Neutrophil (primary cell): ENCODE measurements around the gene SETD5.

Experiments used
- H3K27ac ChIP-seq: fragments of 200-600 bp; sonication (generic); 2 replicates; pipeline ENCODE4 v1.5.1; 2016; ENCODE audit warnings: mild to moderate bottlenecking, moderate library complexity
- H3K27me3 ChIP-seq: fragments of 200-600 bp; sonication (generic); 2 replicates; pipeline ENCODE4 v1.6.0; 2016; ENCODE audit warnings: mild to moderate bottlenecking
- H3K36me3 ChIP-seq: fragments of 200-600 bp; sonication (generic); 2 replicates; pipeline ENCODE4 v1.5.1; 2017
- H3K4me1 ChIP-seq, 2 experiments: fragments of 200-600 bp in 1 of 2; sonication (generic) in 1 of 2; 1 replicate in 1 of 2; 2 replicates in 1 of 2; pipeline versions ENCODE4 v1.5.1 to v1.6.1; 2013 to 2016; ENCODE audit warnings: low read depth in 1 of 2, low read length in 1 of 2, mild to moderate bottlenecking in 1 of 2, moderate library complexity in 1 of 2; ENCODE audit not compliant: control insufficient read depth in 1 of 2, insufficient read depth in 1 of 2
- H3K4me3 ChIP-seq, 2 experiments: fragments of 200-600 bp in 1 of 2; sonication (generic) in 1 of 2; 1 replicate in 1 of 2; 2 replicates in 1 of 2; pipeline ENCODE4 v1.5.1; 2013 to 2016; ENCODE audit warnings: low read depth in 1 of 2, low read length in 1 of 2, mild to moderate bottlenecking in 1 of 2, moderate library complexity in 1 of 2
- H3K9me3 ChIP-seq: fragments of 200-600 bp; sonication (generic); 2 replicates; pipeline ENCODE4 v1.5.1; 2016
- TF ChIP-seq, protein P1 (sequence below): fragments of 200-600 bp; sonication (generic); IDR thresholded peaks from 2 replicates; pipeline ENCODE4 v1.5.1; 2016; ENCODE audit warnings: antibody characterized with exemption

Gene SETD5

DNA sequence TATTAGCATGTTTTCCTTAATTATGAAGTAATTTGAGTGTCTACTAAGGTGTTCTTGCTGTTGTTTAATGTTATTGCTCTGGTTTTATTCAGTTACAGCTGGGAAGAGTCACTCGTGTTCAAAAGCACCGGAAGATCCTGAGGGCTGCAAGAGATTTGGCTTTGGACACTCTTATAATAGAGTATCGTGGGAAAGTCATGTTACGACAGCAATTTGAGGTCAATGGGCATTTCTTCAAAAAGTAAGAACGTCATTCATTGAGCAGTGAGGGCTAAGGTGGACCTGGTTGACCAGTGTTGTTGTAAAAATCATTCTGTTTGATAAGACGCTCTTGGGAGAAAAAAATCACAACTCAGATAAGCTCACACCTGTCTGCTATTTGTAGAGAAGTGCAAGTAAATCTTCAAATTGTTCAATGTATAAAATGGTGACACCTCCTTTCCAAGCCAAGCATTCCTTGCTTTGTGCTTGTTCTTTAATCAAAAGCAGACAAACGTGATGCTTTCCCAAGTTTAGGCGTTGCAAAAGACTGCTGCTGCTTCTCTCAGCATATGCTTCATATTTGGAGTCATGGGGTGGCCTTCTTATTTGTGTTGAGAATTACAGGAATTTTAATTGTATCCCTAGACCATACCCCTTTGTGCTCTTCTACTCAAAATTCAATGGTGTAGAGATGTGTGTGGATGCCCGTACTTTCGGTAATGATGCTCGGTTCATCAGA is 44.2 kb downstream of the SETD5 start:
- no peak overlapping the region for H3K4me3 ChIP-seq
- TF ChIP-seq, protein P1, sequence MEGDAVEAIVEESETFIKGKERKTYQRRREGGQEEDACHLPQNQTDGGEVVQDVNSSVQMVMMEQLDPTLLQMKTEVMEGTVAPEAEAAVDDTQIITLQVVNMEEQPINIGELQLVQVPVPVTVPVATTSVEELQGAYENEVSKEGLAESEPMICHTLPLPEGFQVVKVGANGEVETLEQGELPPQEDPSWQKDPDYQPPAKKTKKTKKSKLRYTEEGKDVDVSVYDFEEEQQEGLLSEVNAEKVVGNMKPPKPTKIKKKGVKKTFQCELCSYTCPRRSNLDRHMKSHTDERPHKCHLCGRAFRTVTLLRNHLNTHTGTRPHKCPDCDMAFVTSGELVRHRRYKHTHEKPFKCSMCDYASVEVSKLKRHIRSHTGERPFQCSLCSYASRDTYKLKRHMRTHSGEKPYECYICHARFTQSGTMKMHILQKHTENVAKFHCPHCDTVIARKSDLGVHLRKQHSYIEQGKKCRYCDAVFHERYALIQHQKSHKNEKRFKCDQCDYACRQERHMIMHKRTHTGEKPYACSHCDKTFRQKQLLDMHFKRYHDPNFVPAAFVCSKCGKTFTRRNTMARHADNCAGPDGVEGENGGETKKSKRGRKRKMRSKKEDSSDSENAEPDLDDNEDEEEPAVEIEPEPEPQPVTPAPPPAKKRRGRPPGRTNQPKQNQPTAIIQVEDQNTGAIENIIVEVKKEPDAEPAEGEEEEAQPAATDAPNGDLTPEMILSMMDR: no peak
- no peaks in the 10 kb centered on the region for H3K9me3 ChIP-seq
- H3K27ac ChIP-seq: no peak overlapping the region
- H3K27me3 ChIP-seq: no peaks in the 10 kb centered on the region
- no peaks in the 10 kb centered on the region for H3K4me1 ChIP-seq
- peaks cover 97% of the 10 kb centered on the region for H3K36me3 ChIP-seq

DNA sequence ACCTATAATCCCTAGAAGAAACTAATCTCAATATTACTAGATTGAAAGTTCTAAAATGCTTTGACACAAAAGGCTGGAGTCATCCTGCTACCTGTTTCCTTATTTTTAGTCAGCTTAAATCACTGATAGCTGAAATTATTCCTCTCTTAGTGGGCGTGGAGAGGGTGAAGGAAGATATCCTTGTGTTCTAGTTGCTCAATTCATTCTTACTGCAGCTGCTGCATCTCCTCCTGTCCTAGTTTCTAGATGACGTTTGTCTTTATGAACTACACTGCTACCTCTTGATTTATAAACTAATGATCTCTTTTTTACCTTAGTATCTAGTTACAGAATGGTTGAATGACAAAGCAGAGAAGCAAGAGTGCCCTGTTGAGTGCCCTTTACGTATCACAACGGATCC is 50.7 kb downstream of the SETD5 start:
- no peaks in the 10 kb centered on the region for H3K4me1 ChIP-seq
- H3K9me3 ChIP-seq: no peaks in the 10 kb centered on the region
- TF ChIP-seq, protein P1: no peak
- peaks cover 90% of the 10 kb centered on the region for H3K36me3 ChIP-seq
- H3K27ac ChIP-seq: no peak overlapping the region
- no peak overlapping the region for H3K4me3 ChIP-seq
- no peaks in the 10 kb centered on the region for H3K27me3 ChIP-seq

DNA sequence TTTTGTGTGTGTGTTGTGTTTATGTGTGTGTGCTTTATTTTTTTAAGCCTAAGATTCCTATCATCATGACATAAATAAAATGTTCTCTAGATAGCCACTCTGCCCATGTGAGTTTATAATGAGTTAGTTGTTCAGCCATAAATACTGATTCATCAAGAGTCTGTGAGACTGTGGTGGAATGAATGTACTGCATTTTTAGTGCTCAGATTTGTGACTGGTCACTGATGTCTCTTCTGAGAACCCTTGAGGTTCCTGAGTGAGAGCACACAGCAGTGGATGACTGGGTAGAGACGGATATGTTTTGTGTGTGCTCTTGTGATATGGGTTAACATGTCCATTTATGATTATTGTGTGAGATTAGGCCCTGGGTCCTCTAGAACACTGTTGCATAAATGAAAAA is 51.2 kb downstream of the SETD5 start:
- Histone ChIP-seq H3K4me1 (no peaks in the 10 kb centered on the region), H3K27me3 (no peaks in the 10 kb centered on the region), H3K36me3 (peaks cover 89% of the 10 kb centered on the region), H3K27ac (no peak overlapping the region), H3K9me3 (no peaks in the 10 kb centered on the region), H3K4me3 (no peak overlapping the region)
- TF ChIP-seq, protein P1: no peak

DNA sequence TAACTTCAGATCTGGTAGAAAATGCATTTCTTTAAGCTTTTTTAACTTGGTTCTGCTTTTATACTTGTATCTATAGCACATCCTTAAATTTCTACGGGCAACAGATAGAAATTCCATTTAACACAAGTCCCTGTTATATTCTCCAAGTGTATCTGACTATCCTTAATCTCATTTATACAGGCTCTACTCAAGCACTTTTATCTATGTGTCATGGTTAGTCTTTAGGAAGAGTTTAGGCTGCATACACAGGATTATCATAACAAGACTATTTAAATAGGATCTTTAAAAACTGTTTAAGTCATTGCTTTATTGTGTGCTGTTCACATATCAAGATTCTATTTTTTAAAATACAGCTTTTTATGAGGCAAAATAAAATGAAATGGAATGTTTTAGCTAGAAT is 52.7 kb downstream of the SETD5 start:
- TF ChIP-seq, protein P1: no peak

DNA sequence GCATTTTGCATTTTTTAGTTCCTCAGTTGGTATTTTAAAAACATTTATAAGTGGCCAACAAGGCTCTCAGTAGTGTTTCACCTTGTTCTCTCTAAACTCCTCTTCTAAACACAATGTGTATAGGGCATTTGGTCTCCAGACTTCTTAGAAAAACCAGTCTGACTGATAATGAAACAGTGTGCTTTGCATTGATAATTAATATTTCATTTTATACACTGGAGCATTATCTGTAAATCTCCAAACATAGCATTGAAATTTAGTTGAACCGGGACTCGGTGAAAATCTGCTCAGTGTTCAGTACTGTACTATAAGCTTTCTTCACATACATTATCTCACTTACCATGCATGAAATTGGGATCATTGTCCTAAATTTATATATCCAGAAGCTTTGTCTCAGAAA is 53.6 kb downstream of the SETD5 start:
- Histone ChIP-seq H3K27me3 (no peaks in the 10 kb centered on the region), H3K4me1 (no peaks in the 10 kb centered on the region), H3K27ac (no peak overlapping the region), H3K36me3 (peaks cover 87% of the 10 kb centered on the region), H3K4me3 (no peak overlapping the region), H3K9me3 (no peaks in the 10 kb centered on the region)
- TF ChIP-seq, protein P1: no peak

More for the DNA sequence above, 52.7 kb downstream of the SETD5 start:
- H3K27ac ChIP-seq: no peak overlapping the region
- no peaks in the 10 kb centered on the region for H3K4me1 ChIP-seq
- H3K4me3 ChIP-seq: no peak overlapping the region
- H3K27me3 ChIP-seq: no peaks in the 10 kb centered on the region
- no peaks in the 10 kb centered on the region for H3K9me3 ChIP-seq
- H3K36me3 ChIP-seq: peaks cover 86% of the 10 kb centered on the region
